Stimulated activated CD8-positive, alpha-beta memory T cell treated with anti-CD3 and anti-CD28 coated beads, Interleukin-4, amount 100 ng/mL, for 24 hours (primary cell): ENCODE data around the gene SPRED3.
"Not testable (repeated sequence)": the region's sequence is repeated elsewhere in the genome, so short reads cannot be mapped to it uniquely, and the experiment has no call there.

Experiments
- DNase-seq: peaks from one replicate; pipeline ENCODE4 v3.0.0-alpha.2; 2020; ENCODE audit warnings: low read depth

Gene SPRED3, protein sequence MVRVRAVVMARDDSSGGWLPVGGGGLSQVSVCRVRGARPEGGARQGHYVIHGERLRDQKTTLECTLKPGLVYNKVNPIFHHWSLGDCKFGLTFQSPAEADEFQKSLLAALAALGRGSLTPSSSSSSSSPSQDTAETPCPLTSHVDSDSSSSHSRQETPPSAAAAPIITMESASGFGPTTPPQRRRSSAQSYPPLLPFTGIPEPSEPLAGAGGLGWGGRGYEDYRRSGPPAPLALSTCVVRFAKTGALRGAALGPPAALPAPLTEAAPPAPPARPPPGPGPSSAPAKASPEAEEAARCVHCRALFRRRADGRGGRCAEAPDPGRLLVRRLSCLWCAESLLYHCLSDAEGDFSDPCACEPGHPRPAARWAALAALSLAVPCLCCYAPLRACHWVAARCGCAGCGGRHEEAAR

GRCh38 chr19:38388349-38389100 lies at the start of gene SPRED3:
Gene SPRED3 (plus strand): TSS chr19:38388697. CDS start chr19:38390303, 1,606 bp downstream.
- no peak for DNase-seq

DNA sequence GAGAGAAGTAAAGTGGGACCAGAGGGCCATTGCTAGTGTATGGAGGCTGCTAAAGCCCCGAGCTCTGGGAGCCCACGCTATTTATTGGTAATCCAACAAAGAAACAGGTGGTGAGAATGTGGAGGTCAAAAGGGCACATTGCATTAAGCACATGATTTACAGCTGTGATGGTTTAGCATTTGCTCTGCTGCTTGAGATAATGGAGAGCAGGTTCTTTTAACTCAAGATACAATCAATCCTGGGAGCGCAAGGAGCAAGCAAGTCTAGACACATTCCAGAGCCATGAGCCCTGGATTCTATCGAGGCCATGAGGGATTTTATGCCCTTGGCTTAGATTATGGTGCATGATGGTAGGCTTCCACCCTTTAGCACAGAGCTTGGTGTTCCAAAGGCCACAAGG lies 49.5 kb upstream of the SPRED3 start:
- not testable (repeated sequence) for DNase-seq

- no peak for DNase-seq
These were observed 47.6 kb upstream of the SPRED3 start for GRCh38 chr19:38340927-38341326.

GRCh38 chr19:38346837-38347236 lies 41.7 kb upstream of the SPRED3 start:
- no peak for DNase-seq

DNA sequence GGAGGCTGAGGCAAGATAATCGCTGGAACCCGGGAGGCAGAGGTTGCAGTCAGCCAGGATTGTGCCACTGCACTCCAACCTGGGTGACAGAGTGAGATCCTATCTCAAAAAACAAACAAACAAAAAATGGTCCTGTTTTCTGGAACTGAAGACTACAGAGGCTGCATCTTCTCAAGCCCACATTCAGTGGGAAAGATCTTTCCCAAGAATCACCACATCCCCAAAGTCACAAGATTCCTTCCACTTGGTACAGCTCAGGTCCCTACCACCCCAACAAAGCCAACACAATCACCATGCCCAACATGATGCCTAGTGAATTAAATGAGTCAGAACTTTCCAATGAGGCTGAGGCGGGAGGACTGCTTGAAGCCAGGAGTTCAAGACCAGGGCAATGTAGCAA lies 37.6 kb upstream of the SPRED3 start:
- DNase-seq: no peak

- DNase-seq: no peak
These were observed 36.6 kb upstream of the SPRED3 start for GRCh38 chr19:38351865-38352395.

GRCh38 chr19:38352611-38353010 lies 35.9 kb upstream of the SPRED3 start:
- DNase-seq: no peak

DNA sequence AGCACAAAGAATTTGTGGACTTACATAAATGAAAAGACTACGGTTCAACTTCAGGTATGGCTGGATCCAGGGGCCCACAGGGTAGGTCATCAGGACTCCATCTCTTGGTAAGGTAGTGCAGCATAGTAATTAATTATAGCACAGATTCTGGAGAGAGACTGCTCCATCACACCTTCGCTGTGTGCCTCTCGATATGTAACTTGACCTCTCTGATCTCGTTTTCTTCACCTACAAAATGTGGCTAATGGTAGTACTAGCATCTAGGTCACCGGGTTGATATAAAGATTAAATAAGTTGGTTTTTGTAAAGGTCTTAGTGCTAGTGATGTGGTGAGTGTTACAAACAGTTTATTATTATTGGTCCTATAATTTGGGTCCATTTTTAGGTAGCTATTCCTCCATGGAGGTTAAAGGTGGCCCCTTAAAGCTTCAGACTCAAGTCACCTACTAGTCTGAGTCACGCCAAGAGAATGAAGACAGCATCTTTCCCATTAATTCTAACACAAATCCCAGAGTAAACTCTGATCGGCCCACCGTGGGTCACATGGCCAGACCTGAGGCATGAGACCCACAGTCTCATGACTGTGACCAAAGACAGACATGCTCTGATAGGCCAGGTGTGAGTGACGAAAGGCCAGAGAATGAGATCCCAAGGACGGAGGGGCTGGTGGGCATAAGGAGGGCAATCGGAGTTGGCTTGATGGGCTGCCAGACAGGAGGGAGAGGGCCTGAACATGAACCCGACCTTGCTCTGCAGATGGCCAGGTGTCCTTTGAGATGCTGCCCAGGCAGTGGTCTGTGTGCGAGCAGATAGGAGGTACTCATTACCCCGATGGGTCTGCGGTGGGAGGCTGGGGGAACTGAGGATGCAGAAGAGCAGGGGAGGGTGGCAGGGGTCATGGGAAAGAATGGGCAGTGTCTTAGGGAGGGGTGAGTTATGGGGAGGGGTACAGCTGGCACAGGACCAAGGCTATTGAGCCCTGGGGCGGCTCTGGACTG lies 32.5 kb upstream of the SPRED3 start:
- DNase-seq: no peak

DNA sequence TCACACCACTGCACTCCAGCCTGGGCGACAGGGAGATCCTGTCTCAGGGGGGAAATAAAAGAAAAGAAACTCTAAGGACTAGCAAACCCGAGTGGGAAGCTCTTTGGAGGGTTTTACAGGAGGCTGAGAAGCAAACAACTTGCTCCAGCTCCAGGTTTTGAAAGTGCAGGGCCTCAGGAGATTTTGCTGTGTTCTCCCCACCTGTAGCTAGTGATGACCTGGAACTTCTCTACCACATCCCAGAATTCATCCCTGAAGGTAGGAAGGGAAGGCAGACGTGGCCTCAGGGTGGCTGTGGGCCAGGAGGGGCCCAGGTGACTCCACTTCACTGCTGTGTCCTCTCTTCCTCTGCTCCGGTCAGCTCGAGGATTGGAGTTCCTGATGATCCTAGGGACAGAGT lies 30.4 kb upstream of the SPRED3 start:
- DNase-seq: no peak

- DNase-seq: no peak
These were observed 29.1 kb upstream of the SPRED3 start for GRCh38 chr19:38359242-38360021.

- DNase-seq: no peak
These were observed 28.1 kb upstream of the SPRED3 start for GRCh38 chr19:38360351-38360750.

DNA sequence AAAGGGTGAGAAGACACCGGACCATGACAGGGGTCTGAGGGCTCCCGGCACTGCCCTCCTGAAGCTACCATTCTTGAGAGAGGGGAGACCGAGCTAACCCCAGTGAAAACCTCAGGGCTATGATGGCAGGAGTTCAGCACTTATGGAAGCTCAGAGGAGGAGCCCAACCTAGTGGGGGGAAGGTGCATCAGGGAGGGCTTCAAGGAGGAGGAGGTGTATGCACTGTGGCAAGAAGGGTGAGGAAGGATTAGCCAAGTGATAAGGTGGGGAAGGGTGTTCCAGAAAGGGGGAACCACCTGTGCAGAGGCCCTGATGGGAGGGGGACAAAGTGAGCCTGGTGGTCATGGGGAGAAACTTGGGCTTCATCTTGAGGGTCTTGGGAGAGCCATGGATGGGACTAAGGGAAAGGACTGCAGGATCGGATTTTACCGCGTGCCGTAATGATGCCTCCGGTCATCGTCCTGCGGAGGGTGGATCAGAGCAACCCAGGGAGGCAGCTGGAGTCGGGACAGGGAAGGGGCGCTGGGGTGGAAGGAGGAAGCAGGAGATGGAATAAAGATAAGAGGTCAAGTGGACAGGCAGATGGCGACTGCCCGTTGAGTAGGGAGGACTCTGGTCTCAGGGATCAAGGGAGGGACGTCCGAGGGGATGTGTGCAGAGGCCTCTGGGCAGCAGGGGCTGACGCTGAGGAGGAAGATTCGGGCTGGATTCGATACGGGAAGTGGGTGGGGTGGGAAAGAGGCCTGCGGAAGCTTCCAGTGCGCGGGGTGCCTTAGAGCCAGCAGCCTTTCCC lies 27.5 kb upstream of the SPRED3 start:
- DNase-seq: no peak

GRCh38 chr19:38361633-38362075 lies 26.8 kb upstream of the SPRED3 start:
- DNase-seq: peak; percentile 51

- peak; percentile 64 for DNase-seq
These were observed 26.2 kb upstream of the SPRED3 start for GRCh38 chr19:38362076-38362945.

DNA sequence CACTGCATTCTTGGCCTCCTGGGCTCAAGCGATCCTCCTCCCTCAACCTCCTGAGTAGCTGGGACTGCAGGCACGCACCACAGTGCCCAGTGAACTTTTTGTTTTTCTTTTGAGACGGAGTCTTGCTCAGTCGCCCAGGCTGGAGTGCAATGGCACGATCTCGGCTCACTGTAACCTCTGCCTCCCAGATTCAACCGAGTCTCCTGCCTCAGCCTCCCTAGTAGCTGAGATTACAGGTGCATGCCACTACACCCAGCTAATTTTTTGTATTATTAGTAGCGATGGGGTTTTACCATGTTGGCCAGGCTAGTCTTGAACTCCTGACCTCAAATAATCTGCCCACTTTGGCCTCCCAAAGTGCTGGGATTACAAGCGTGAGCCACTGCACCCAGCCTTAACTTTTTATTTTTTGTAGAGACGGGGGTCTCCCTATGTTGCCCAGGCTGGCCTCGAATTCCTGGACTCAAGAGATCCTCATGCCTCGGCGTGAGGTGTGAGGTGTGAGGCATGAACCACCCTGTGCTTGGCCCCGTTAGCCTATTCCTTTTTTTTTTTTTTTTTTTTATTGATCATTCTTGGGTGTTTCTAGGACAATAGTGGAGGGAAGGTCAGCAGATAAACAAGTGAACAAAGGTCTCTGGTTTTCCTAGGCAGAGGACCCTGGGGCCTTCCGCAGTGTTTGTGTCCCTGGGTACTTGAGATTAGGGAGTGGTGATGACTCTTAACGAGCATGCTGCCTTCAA lies 25.4 kb upstream of the SPRED3 start:
- not testable (repeated sequence) for DNase-seq

DNA sequence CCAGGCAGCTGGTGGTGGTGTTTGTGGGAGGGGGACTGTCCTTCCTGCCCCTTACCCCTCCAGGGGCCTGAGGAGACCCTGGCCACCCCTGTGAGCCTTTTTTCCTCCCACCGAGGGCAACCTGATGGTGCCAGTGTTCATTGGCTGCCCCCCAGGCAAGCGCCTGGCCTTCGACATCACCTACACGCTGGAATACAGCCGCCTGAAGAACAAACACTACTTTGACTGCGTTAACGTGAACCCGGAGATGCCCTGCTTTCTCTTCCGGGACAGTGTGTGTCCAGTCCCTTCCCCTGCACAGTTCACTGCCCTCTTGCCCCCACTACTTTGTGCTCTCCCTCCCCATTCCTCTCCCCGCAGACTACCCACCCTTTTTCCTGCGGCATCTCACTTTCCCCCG lies 21.5 kb upstream of the SPRED3 start:
- DNase-seq: no peak

- DNase-seq: no peak
These were observed 18.9 kb upstream of the SPRED3 start for GRCh38 chr19:38369584-38369983.

DNA sequence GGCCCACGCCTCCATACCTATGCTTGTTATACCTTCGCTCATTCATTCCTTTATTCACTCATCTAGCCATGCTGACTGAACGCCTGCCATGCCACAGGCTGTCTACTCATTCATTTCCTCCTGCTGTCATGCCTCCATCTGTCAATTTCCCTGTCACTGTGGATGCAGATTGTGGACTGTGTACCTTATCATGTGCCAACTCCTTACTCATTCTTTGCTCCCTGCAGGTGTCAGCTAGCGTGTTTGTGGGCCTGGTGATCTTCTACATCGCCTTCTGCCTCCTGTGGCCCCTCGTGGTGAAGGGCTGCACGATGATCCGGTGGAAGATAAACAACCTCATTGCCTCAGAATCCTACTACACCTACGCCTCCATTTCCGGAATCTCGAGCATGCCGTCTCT lies 18.2 kb upstream of the SPRED3 start:
- DNase-seq: no peak
